ENCODE data around the gene ELP2.

DNA sequence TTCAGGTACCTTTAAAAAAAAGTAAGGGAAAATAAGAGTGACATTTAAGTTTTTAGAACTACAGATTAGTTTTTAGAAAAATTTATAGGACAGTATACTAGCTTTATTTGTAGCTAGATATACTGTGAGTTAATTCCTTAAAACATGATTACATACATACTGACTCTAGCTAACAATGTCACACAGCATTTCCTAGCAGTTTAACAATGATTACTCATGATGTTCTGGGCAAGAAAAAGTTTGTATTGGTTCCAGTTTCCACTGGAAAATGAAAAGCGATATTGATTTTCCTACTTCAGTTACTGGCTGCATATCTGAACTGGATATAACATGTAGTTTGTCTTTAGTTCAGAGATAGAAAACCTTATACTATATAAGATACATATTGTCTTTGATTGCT lies 20.0 kb upstream of the ELP2 start:
- TF ChIP-seq POLR2A (IDR thresholded peaks at IDR 0.05; ENCODE audit: low read depth, low read length) (no peak), EZH2 (IDR thresholded peaks at IDR 0.05; ENCODE audit: borderline replicate concordance, low read depth, low read length, severe bottlenecking) (no peak)
- TF ChIP-seq, protein P1, sequence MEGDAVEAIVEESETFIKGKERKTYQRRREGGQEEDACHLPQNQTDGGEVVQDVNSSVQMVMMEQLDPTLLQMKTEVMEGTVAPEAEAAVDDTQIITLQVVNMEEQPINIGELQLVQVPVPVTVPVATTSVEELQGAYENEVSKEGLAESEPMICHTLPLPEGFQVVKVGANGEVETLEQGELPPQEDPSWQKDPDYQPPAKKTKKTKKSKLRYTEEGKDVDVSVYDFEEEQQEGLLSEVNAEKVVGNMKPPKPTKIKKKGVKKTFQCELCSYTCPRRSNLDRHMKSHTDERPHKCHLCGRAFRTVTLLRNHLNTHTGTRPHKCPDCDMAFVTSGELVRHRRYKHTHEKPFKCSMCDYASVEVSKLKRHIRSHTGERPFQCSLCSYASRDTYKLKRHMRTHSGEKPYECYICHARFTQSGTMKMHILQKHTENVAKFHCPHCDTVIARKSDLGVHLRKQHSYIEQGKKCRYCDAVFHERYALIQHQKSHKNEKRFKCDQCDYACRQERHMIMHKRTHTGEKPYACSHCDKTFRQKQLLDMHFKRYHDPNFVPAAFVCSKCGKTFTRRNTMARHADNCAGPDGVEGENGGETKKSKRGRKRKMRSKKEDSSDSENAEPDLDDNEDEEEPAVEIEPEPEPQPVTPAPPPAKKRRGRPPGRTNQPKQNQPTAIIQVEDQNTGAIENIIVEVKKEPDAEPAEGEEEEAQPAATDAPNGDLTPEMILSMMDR (IDR thresholded peaks at IDR 0.05; ENCODE audit: extremely low read depth in 1 of 2, insufficient read depth in 1 of 2, low read depth in 1 of 2, low read length in 2 of 2) = no peak
- TF ChIP-seq, protein P2, sequence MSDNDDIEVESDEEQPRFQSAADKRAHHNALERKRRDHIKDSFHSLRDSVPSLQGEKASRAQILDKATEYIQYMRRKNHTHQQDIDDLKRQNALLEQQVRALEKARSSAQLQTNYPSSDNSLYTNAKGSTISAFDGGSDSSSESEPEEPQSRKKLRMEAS (IDR thresholded peaks at IDR 0.05; ENCODE audit: insufficient read depth, insufficient read length) = no peak
